ENCODE data around the gene SURF2.

Gene SURF2

DNA sequence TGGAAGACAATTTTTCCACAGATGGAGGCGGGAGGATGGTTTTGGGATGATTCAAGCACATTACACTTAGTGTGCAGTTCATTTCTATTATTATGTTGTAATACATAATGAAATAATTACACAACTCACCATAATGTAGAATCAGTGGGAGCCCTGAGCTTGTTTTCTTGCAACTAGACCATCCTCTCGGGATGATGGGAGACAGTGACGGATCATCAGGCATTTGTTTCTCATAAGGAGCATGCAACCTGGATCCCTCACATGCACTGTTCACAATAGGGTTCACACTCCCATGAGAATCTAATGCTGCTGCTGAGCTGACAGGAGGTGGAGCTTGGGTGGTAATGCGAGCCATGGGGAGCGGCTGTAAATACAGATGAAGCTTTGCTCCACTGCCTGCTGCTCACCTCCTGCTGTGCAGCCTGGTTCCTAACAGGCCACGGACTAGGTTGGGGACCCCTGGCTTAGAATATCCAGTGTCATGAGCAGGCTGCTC, 21.4 kb downstream of the SURF2 start:
- TF ChIP-seq CTCF (IDR thresholded peaks at IDR 0.05): no peak

DNA sequence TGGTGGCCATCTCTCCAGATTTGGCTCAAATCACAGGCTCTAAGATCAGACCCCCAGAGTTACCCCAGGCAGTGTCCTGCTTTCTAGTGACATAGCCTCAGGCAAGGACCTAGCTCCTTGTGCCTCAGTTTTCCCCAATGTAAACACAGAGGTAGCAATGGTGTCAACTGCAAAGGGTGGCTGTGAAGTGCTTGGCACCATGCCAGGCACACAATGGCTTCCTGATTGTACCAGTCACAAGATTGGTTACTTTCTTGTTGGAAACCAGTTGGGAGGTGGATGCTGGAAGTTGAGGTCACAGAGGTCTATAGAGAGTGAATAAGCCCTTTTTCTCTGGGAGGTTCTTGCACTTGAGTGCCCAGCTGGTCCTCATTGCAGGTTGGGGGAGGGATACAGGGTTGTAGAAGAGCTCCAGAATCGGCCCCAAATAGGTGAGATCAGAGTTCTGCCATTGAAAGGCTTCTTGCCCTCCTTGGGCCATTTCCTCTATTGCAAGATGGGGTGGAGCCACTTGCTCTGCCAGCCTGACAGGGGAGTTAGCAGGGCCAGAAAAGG, 22.1 kb downstream of the SURF2 start:
- TF ChIP-seq CTCF (IDR thresholded peaks at IDR 0.05): no peak

DNA sequence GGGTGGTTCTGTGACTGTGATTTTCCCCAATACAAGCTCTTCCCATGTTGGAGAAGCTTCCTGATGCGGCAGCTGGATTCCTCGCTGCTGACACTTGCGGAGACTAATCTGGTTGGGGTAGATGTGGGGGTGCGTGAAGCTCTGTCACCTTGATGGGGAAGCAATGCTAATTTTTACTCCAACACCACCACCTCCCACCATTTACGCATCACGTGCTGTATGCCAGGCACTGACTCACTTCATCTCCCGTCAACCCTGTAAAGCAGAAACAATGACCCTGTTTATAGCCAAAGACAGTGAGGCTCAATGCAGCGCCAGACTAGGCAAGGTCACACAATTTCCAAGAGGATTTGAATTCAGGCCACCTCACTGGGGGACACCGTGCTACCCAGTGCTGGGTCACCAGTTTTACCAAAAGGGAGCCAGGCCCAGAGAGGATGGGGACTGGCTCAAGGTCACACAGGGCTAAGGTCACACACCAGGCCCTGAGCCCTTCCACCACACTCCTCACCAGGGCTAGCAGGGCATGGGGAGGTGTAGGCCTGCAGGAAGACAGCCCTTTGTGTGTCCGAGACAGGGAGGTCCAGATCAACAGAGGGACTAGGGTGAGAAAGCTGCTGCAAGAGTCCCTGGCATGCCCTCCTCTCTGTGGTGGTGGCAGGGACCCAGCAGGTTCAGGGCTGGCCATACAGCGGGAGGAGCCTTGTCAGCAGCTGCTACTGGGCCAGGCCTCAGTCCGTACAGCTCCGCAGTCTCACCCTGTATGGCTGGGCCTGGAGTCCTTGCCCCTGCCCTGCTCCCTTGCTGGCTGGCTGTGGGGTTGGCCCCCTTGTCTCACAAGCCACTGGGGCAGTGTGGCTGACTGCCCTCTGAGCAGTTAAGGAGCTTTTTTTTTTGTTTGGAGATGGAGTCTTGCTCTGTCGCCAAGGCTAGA, 23.1 kb downstream of the SURF2 start:
- TF ChIP-seq CTCF (IDR thresholded peaks at IDR 0.05): no peak

- TF ChIP-seq CTCF (IDR thresholded peaks at IDR 0.05): no peak
Measured at GRCh38 chr9:133380734-133381133, 24.4 kb downstream of the SURF2 start.

DNA sequence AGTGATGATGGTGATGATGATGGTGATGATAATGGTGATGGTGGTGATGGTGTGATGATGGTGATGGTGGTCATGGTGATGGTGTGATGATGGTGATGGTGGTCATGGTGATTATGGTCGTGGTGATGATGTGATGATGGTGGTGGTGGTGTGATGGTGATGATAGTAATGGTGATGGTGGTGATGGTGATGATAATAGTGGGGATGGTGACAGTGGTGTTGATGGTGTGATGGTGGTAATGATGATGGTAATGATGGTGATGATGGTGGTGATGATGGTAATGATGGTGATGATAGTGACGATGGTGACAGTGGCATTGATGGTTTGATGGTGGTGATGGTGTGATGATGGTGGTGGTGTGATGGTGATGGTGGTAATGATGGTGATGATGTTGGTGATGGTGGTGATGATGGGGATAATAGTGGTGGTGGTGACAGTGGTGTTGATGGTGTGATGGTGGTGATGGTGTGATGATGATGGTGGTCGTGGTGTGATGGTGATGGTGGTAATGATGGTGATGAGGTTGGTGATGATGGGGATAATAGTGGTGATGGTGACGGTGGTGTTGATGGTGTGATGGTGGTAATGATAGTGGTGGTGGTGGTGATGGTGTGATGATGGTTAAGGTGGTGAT, 26.3 kb downstream of the SURF2 start:
- TF ChIP-seq CTCF (IDR thresholded peaks at IDR 0.05): no peak

- TF ChIP-seq CTCF (IDR thresholded peaks at IDR 0.05): no peak
Measured at GRCh38 chr9:133383438-133383837, 27.1 kb downstream of the SURF2 start.

GRCh38 chr9:133384736-133385321, 28.5 kb downstream of the SURF2 start:
- no peak for TF ChIP-seq CTCF (IDR thresholded peaks at IDR 0.05)

All from LNCAP (cell line).